IgD-negative memory B cell (primary cell): ENCODE measurements around the gene OPTN. TPM values are rescaled to one million over a fixed set of nuclear protein-coding genes. Genes with fewer than 3 reads are reported as not detected.
"Not testable (repeated sequence)": the region's sequence is repeated elsewhere in the genome, so short reads cannot be mapped to it uniquely, and the experiment has no call there.

ENCODE experiments used
- H3K27ac Mint-ChIP-seq, 3 donors: one replicate each; pipeline ENCODE4 v1.8.0; 2020 to 2022; ENCODE audit warnings: mild to moderate bottlenecking in 3 of 3, mixed read lengths in 3 of 3, moderate library complexity in 1 of 3
- H3K27me3 Mint-ChIP-seq: one replicate; pipeline ENCODE4 v1.8.0; 2021; ENCODE audit warnings: mixed read lengths
- H3K36me3 Mint-ChIP-seq: one replicate; pipeline ENCODE4 v1.8.0; 2020; ENCODE audit warnings: mild to moderate bottlenecking, mixed read lengths
- H3K4me1 Mint-ChIP-seq, 3 donors: one replicate each; pipeline ENCODE4 v1.8.0; 2020 to 2022; ENCODE audit warnings: mixed read lengths in 3 of 3, mild to moderate bottlenecking in 1 of 3
- H3K4me3 Mint-ChIP-seq, 4 donors: one replicate each; pipeline ENCODE4 v1.8.0; 2020 to 2022; ENCODE audit warnings: mild to moderate bottlenecking in 4 of 4, mixed read lengths in 4 of 4, moderate library complexity in 3 of 4
- H3K9me3 Mint-ChIP-seq, 3 donors: one replicate each; pipeline ENCODE4 v1.8.0; 2020 to 2021; ENCODE audit warnings: mixed read lengths in 3 of 3, mild to moderate bottlenecking in 1 of 3
- polyA plus RNA-seq: library from polyadenylated mRNA; unstranded; fragments of 300-500 nt; fragmentation: Illumina TruSeq; gene quantifications from one replicate; pipeline ENCODE4 v1.2.3, GENCODE V29; 2021

Gene OPTN
- 16.3 TPM for polyA plus RNA-seq

DNA sequence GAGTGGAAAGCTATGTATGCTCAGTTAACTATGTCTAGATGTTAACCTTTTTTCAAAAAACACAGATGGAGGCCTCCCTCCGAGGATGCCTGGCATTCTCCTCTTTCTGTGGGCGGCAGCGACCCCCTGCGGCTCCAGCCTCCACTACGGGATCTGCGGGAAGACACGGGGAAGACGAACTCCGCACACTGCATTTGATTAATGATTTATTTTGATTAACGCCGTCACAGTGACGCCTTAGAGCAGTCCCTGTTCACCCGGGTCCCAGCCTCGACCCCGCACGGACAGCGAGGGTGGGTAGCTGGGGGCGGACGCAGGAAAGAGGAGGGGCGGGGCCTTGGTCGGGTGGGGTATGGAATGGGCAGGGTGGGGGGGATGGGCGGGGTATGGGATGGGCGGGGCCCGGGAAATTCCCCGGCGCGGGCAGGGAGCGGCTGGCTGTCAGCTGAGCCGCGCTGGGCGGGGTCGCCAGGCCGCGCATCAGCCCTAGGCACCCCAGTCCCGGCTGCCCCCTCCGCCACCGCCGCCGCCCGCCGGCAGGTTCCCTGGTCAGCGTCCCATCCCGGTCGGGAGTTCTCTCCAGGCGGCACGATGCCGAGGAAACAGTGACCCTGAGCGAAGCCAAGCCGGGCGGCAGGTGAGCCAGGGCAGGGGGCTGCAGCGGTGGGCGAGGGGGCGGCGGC, at the start of gene OPTN:
OPTN (plus strand) TSS at position 498 of the 683 bp plus-strand sequence. CDS start 8,960 bp downstream, outside the sequence.
- peaks cover 15 to 19% (median 17%) of the 10 kb centered on the region in 3 donors for H3K4me1 Mint-ChIP-seq
- H3K36me3 Mint-ChIP-seq: no peaks in the 10 kb centered on the region
- H3K4me3 Mint-ChIP-seq: peak within 1 kb of the TSS; percentile 91 to 98 (median 96)
- H3K9me3 Mint-ChIP-seq: no peaks in the 10 kb centered on the region
- no peaks in the 10 kb centered on the region for H3K27me3 Mint-ChIP-seq
- peak within 1 kb of the TSS; percentile 29 to 94 (median 93) for H3K27ac Mint-ChIP-seq

DNA sequence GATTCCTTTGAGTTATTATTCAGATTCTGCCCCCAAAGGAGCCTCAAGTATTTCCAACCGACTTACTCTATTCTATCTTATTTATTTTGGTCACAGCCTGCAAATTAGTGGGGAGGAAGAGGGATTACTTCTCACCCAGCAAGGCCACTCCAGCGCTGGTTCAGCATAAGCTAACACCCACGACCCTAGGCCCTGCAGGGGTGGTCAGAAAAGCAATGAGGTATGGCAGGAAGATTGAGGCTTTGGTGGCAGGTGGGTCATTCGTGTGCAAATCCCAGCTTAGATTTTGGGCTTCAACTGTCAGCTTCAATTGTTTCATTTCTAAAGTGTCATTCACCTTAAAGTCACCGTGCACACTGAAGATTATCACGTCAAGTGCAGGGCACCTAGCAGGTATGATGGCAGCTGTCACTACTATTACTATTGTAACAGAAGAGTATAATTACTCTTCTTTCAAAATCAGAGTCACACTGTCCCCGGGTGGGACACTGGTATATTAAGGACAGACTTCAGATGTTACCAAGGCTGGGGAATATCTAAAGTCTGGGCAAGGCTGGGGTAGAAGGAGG, 48.8 kb upstream of the OPTN start:
- no peaks in the 10 kb centered on the region for H3K9me3 Mint-ChIP-seq

GRCh38 chr10:13053208-13053607, 46.8 kb upstream of the OPTN start:
- not testable (repeated sequence) for H3K27ac Mint-ChIP-seq

More for the DNA sequence above, 48.8 kb upstream of the OPTN start:
- Mint-ChIP-seq H3K27me3 (peaks cover 12% of the 10 kb centered on the region), H3K4me3 (no peak overlapping the region), H3K36me3 (no peaks in the 10 kb centered on the region), H3K27ac (no peak overlapping the region), H3K4me1 (no peaks in the 10 kb centered on the region)

DNA sequence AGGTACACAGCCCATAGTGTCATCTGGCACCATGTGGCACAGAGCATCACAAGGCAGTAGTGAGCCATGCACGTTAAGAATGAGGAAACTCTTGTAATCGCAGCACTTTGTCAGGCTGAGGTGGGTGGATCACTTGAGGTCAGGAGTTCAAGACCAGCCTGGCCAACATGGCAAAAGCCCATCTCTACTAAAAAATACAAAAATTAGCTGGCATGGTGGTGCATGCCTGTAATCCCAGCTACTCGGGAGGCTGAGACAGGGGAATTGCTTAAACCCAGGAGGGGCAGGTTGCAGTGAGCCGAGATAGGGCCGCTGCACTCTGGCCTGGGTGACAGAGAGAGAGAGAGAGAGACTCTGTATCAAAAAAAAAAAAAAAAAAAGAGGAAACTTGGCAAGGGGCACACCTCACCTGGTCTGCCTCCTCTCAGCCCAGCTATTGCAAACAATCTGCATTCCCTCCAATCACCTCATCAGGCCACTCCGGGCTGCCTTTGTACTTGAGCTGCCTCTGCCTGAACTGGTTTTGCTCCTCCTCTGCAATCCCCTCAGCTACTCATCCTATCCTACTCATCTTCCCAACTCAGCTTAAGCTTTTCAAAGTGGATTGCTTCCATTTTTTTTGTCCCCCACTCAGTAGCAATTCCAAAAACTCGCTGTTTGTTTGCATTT, 46.0 kb upstream of the OPTN start:
- H3K9me3 Mint-ChIP-seq: no peaks in the 10 kb centered on the region
- H3K27me3 Mint-ChIP-seq: peaks cover 12% of the 10 kb centered on the region
- no peaks in the 10 kb centered on the region for H3K36me3 Mint-ChIP-seq
- H3K4me1 Mint-ChIP-seq: no peaks in the 10 kb centered on the region
- no peak overlapping the region for H3K4me3 Mint-ChIP-seq
- H3K27ac Mint-ChIP-seq: no peak overlapping the region

More at GRCh38 chr10:13053208-13053607, 46.8 kb upstream of the OPTN start:
- not testable (repeated sequence) for H3K36me3 Mint-ChIP-seq, H3K4me3 Mint-ChIP-seq, H3K4me1 Mint-ChIP-seq, H3K9me3 Mint-ChIP-seq
- peaks cover 12% of the 10 kb centered on the region for H3K27me3 Mint-ChIP-seq

GRCh38 chr10:13054844-13055243, 45.1 kb upstream of the OPTN start:
- Mint-ChIP-seq H3K4me1 (no peaks in the 10 kb centered on the region), H3K4me3 (no peak overlapping the region), H3K27me3 (peaks cover 14% of the 10 kb centered on the region), H3K36me3 (no peaks in the 10 kb centered on the region), H3K27ac (no peak overlapping the region), H3K9me3 (peaks cover 0 to 2% (median 0%) of the 10 kb centered on the region in 3 donors)

DNA sequence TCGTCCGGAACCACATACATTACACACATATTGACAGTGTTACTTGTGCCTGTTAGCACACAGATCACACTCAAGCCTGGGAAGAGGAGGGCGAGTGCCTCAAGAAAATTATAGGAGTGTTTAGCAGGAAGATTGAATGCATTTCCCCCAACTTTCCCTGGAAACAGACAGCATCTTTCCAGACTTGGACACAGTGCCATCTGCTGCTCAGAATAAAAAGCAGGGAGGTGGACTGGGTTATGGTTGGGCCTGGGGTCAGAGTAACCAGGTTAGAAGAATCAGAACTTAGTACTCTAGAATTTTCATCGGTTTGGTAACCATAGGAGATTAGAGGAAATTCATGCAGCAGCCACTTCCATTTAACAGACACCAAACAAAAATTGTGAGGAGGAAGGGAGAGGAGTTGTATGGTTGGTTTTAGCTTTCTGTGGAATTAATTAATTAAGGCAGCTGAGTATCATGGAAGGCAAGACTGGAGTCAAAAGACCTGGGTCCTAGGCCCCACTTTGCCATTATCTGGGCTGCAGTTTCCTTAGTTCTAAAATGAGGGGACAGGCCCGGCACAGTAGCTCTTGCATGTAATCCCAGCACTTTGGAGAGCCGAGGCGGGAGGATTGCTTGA, 43.4 kb upstream of the OPTN start:
- Mint-ChIP-seq H3K4me3 (no peak overlapping the region), H3K9me3 (peaks cover 0 to 2% (median 0%) of the 10 kb centered on the region in 3 donors), H3K36me3 (no peaks in the 10 kb centered on the region), H3K27ac (no peak overlapping the region), H3K4me1 (no peaks in the 10 kb centered on the region), H3K27me3 (peaks cover 12% of the 10 kb centered on the region)

GRCh38 chr10:13062803-13063202, 37.2 kb upstream of the OPTN start:
- H3K9me3 Mint-ChIP-seq: peaks cover 0 to 3% (median 0%) of the 10 kb centered on the region in 3 donors
- no peak overlapping the region for H3K27ac Mint-ChIP-seq
- peaks cover 0 to 2% (median 0%) of the 10 kb centered on the region in 3 donors for H3K4me1 Mint-ChIP-seq
- no peak overlapping the region for H3K4me3 Mint-ChIP-seq
- H3K27me3 Mint-ChIP-seq: peaks cover 16% of the 10 kb centered on the region
- H3K36me3 Mint-ChIP-seq: no peaks in the 10 kb centered on the region

GRCh38 chr10:13066527-13066926, 33.4 kb upstream of the OPTN start:
- Mint-ChIP-seq H3K9me3 (peaks cover 0 to 2% (median 2%) of the 10 kb centered on the region in 3 donors), H3K4me1 (peaks cover 0 to 2% (median 0%) of the 10 kb centered on the region in 3 donors), H3K36me3 (peaks cover 2% of the 10 kb centered on the region), H3K27me3 (peaks cover 15% of the 10 kb centered on the region), H3K4me3 (no peak overlapping the region), H3K27ac (peak overlapping the region in 1 of 3 donors; percentile 13)

DNA sequence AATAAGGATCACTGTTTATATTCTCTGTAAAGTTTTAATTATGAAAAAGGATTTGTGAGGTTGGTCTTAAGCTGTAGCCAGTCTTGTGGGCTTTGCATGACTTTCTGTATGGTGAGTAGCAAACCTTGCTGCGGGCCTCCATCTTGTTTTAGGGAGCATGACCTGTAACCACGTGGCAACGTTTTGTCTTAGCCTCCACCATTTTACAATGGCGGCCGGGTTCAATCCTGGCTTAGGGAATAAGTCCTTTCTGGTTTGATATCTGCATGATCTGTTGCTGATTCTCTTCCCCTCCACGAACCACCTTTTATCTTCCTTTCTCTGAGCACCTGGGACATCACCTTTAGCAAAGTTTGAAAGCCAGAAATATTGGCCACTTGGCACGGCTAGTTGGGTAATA, 32.5 kb upstream of the OPTN start:
- H3K36me3 Mint-ChIP-seq: peaks cover 2% of the 10 kb centered on the region
- peaks cover 0 to 4% (median 2%) of the 10 kb centered on the region in 3 donors for H3K9me3 Mint-ChIP-seq
- H3K27me3 Mint-ChIP-seq: peaks cover 15% of the 10 kb centered on the region
- no peak overlapping the region for H3K4me3 Mint-ChIP-seq
- no peak overlapping the region for H3K27ac Mint-ChIP-seq
- peaks cover 0 to 2% (median 0%) of the 10 kb centered on the region in 3 donors for H3K4me1 Mint-ChIP-seq

GRCh38 chr10:13068071-13068470, 31.9 kb upstream of the OPTN start:
- no peak overlapping the region for H3K4me3 Mint-ChIP-seq
- peaks cover 0 to 4% (median 2%) of the 10 kb centered on the region in 3 donors for H3K9me3 Mint-ChIP-seq
- peaks cover 2% of the 10 kb centered on the region for H3K36me3 Mint-ChIP-seq
- peaks cover 0 to 2% (median 0%) of the 10 kb centered on the region in 3 donors for H3K4me1 Mint-ChIP-seq
- H3K27ac Mint-ChIP-seq: no peak overlapping the region
- H3K27me3 Mint-ChIP-seq: peaks cover 15% of the 10 kb centered on the region

- Mint-ChIP-seq H3K36me3 (peaks cover 2% of the 10 kb centered on the region), H3K4me1 (no peaks in the 10 kb centered on the region), H3K9me3 (peaks cover 0 to 4% (median 2%) of the 10 kb centered on the region in 3 donors), H3K4me3 (no peak overlapping the region), H3K27ac (peak overlapping the region in 1 of 3 donors; percentile 39), H3K27me3 (peaks cover 15% of the 10 kb centered on the region)
These were observed 31.5 kb upstream of the OPTN start for GRCh38 chr10:13068484-13068883.

- Mint-ChIP-seq H3K27ac (no peak overlapping the region), H3K9me3 (peaks cover 0 to 4% (median 2%) of the 10 kb centered on the region in 3 donors), H3K4me1 (no peaks in the 10 kb centered on the region), H3K36me3 (peaks cover 2% of the 10 kb centered on the region), H3K4me3 (peak overlapping the region in 1 of 4 donors; percentile 17), H3K27me3 (peaks cover 11% of the 10 kb centered on the region)
These were observed 27.6 kb upstream of the OPTN start for GRCh38 chr10:13072339-13072738.

DNA sequence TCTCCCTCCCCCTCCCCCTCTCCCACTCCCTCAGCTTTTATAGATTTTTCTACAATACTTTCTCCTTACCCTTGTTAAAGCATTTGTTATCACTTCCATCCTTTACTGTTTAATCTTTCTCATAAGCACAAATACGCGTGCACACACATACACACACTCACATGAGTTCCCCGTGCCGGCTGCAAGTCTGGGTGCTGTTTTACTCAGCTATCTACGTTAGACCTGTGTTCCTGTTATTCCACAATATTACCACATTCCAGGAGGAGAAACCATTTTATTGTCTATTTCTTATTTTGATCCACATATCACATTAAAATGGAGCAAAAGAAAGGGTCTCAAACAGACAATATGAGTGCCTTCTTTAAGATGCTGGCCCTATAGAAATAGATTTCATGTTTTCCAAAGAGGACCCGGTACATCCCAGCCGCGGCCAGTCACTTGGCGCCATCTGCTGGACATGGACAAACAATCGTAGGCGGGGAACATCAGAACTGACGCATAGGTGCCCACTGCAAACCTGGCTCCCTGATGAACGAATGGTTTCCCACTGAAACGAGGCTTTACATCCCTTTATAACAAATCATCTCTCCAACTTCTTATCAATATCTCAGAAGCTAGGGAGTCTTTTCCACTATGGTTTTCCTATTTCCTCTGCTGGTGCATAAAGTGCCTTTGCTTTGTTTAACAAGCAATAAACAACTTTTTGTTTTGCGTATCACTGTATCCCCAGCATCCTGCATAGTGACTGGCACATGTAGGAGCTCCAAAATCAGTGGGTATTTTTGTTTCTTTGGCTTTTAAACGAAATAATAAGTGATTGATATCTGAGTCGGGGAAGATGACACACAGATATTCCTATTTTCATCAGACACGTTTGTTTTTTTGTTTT, 25.2 kb upstream of the OPTN start:
- peaks cover 8% of the 10 kb centered on the region for H3K27me3 Mint-ChIP-seq
- H3K4me1 Mint-ChIP-seq: no peaks in the 10 kb centered on the region
- H3K27ac Mint-ChIP-seq: no peak overlapping the region
- H3K4me3 Mint-ChIP-seq: no peak overlapping the region
- H3K9me3 Mint-ChIP-seq: peaks cover 2 to 11% (median 9%) of the 10 kb centered on the region in 3 donors
- no peaks in the 10 kb centered on the region for H3K36me3 Mint-ChIP-seq
